Suprapubic skin (tissue), 4 donors: ENCODE measurements around the gene WDR36.

Experiments
- CTCF ChIP-seq, 2 donors: fragments of 200-600 bp in 1 of 2; fragments of 450-650 bp in 1 of 2; sonication (generic) in 1 of 2; IDR thresholded peaks; one replicate each; pipeline ENCODE4 v1.5.1; 2016 to 2019; ENCODE audit warnings: antibody characterized with exemption in 2 of 2, mild to moderate bottlenecking in 1 of 2, moderate library complexity in 1 of 2
- EP300 ChIP-seq: sonication (generic); formaldehyde crosslinking; IDR thresholded peaks from one replicate; pipeline ENCODE4 v1.6.1; 2017; ENCODE audit warnings: antibody characterized with exemption
- POLR2A ChIP-seq, 2 donors: fragments of 450-650 bp; IDR thresholded peaks; one replicate each; pipeline ENCODE4 v1.6.1; 2017; ENCODE audit warnings: antibody characterized with exemption in 2 of 2, mild to moderate bottlenecking in 2 of 2, moderate library complexity in 2 of 2
- POLR2AphosphoS5 ChIP-seq, 3 donors: sonication (generic); formaldehyde crosslinking; IDR thresholded peaks; one replicate each; pipeline ENCODE4 v1.6.1; 2017; ENCODE audit warnings: antibody characterized with exemption in 3 of 3

GRCh38 chr5:111043712-111044506 is 48.2 kb upstream of the WDR36 start:
- TF ChIP-seq CTCF (IDR thresholded peaks at IDR 0.05) (no peak), POLR2AphosphoS5 (IDR thresholded peaks at IDR 0.05) (no peak), POLR2A (IDR thresholded peaks at IDR 0.05) (no peak), EP300 (no peak)
